Measurements from ENCODE around the gene CNTN1.

The CNTN1 gene

GRCh38 chr12:41120211-41120610 lies 428.0 kb downstream of the CNTN1 start:
- no peak for DNase-seq (ENCODE audit: low spot score)

GRCh38 chr12:41121374-41121773 lies 429.1 kb downstream of the CNTN1 start:
- DNase-seq (ENCODE audit: low spot score) = no peak
